Neural progenitor cell (in vitro differentiated cells): ENCODE measurements around the gene ELF5.

Source experiments
- EZH2 ChIP-seq: fragments of 200-600 bp; sonication (generic); IDR thresholded peaks from 2 replicates; pipeline ENCODE4 v1.6.1; 2017; ENCODE audit warnings: antibody characterized with exemption, mild to moderate bottlenecking, moderate library complexity
- EZH2phosphoT487 ChIP-seq: fragments of 200-600 bp; sonication (generic); IDR thresholded peaks from 2 replicates; pipeline ENCODE4 v1.6.1; 2017; ENCODE audit warnings: antibody characterized with exemption
- TF ChIP-seq, protein P1 (sequence below): fragments of 200-600 bp; sonication (generic); IDR thresholded peaks from 2 replicates; pipeline ENCODE4 v1.5.1; 2017; ENCODE audit warnings: antibody characterized with exemption, mild to moderate bottlenecking

DNA sequence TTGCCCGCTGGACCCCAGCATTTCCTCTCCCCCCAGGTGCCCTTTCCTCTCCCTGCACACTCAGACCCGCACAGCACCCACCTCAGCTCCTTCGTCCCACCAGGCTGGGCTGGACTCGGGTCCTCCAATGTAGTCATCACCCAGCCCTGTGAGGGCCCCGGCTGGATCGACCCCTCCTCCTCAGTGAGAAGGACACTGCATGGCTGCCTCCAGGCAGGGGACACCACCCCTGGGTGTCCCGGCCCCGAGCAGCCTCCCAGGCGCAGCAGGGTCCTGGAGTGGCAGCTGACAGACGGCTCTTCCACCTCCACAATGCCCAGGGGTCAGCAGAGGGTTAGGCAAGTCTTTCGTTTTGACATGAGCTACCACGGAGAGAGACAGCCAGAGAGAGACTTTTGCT is 11.1 kb upstream of the ELF5 start:
- TF ChIP-seq, protein P1, sequence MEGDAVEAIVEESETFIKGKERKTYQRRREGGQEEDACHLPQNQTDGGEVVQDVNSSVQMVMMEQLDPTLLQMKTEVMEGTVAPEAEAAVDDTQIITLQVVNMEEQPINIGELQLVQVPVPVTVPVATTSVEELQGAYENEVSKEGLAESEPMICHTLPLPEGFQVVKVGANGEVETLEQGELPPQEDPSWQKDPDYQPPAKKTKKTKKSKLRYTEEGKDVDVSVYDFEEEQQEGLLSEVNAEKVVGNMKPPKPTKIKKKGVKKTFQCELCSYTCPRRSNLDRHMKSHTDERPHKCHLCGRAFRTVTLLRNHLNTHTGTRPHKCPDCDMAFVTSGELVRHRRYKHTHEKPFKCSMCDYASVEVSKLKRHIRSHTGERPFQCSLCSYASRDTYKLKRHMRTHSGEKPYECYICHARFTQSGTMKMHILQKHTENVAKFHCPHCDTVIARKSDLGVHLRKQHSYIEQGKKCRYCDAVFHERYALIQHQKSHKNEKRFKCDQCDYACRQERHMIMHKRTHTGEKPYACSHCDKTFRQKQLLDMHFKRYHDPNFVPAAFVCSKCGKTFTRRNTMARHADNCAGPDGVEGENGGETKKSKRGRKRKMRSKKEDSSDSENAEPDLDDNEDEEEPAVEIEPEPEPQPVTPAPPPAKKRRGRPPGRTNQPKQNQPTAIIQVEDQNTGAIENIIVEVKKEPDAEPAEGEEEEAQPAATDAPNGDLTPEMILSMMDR, result no peak
- TF ChIP-seq EZH2, result no peak
- no peak for TF ChIP-seq EZH2phosphoT487
